Caco-2 (cell line): ENCODE measurements around the gene EPB41L4A. TPM values are rescaled to one million over a fixed set of nuclear protein-coding genes. Genes with fewer than 3 reads are reported as not detected.

Experiments used
- BruUV-seq: library from RNA; stranded (reverse); fragments of 400-500 nt; replicated peaks from 2 replicates; lab custom pipeline; 2021; lab: Mats Ljungman, UMichigan
- CTCF ChIA-PET: fragments of 300-600 bp; sonication (Branson Sonifier 250); formaldehyde crosslinking; loops from one replicate; lab custom pipeline; 2022; ENCODE audit warnings: antibody characterized with exemption; lab: Charles Lee
- POLR2A ChIA-PET: fragments of 300-600 bp; sonication (Branson Sonifier 250); formaldehyde crosslinking; loops from one replicate; lab custom pipeline; 2022; ENCODE audit warnings: antibody characterized with exemption; lab: Charles Lee
- DNase-seq, 2 experiments: peaks; one replicate each; pipeline versions ENCODE4 v3.0.0 to v3.0.0-alpha.2; 2020 to 2022
- H3K27me3 ChIP-seq: replicated peaks from 2 replicates; pipeline ENCODE4 v1.6.0; 2011; ENCODE audit warnings: low read length; ENCODE audit not compliant: control insufficient read depth, insufficient read depth
- H3K36me3 ChIP-seq: 2 replicates; pipeline ENCODE4 v1.5.1; 2011; ENCODE audit warnings: low read length; ENCODE audit not compliant: control insufficient read depth, insufficient read depth
- H3K4me1 ChIP-seq: fragments of 250-450 bp; sonication (Bioruptor Pico); 2 replicates; pipeline ENCODE4 v1.5.1; 2020; ENCODE audit warnings: mild to moderate bottlenecking
- H3K4me3 ChIP-seq: 2 replicates; pipeline ENCODE4 v1.5.1; 2011; ENCODE audit warnings: low read depth, mild to moderate bottlenecking, control low read depth, low read length
- H3K9me3 ChIP-seq: fragments of 250-450 bp; sonication (Bioruptor Pico); 2 replicates; pipeline ENCODE4 v1.5.1; 2020; ENCODE audit warnings: mild to moderate bottlenecking, moderate library complexity
- H3K27ac Mint-ChIP-seq: one replicate; pipeline ENCODE4 v1.8.0; 2022; ENCODE audit warnings: mixed read lengths; ENCODE audit not compliant: unreplicated experiment
- H3K27me3 Mint-ChIP-seq: one replicate; pipeline ENCODE4 v1.8.0; 2022; ENCODE audit warnings: mixed read lengths; ENCODE audit not compliant: insufficient read depth, unreplicated experiment
- H3K36me3 Mint-ChIP-seq: one replicate; pipeline ENCODE4 v1.8.0; 2022; ENCODE audit warnings: mild to moderate bottlenecking, mixed read lengths; ENCODE audit not compliant: insufficient read depth, unreplicated experiment
- H3K4me1 Mint-ChIP-seq: one replicate; pipeline ENCODE4 v1.8.0; 2022; ENCODE audit warnings: low read depth, mixed read lengths; ENCODE audit not compliant: unreplicated experiment
- H3K4me3 Mint-ChIP-seq: one replicate; pipeline ENCODE4 v1.8.0; 2022; ENCODE audit warnings: mild to moderate bottlenecking, moderate library complexity, mixed read lengths; ENCODE audit not compliant: unreplicated experiment
- H3K9me3 Mint-ChIP-seq: one replicate; pipeline ENCODE4 v1.8.0; 2022; ENCODE audit warnings: mixed read lengths; ENCODE audit not compliant: unreplicated experiment
- intact Hi-C: fragments of 100-400 bp; cut with micrococcal nuclease; formaldehyde crosslinking; loops from one replicate; pipeline ENCODE4 v1.10.0; 2022; ENCODE audit not compliant: unreplicated experiment
- total RNA-seq: library from RNA; stranded (reverse); gene quantifications from 2 replicates; pipeline ENCODE4 v1.2.3, GENCODE V29; 2022
- TF ChIP-seq, protein P1 (sequence below), 2 experiments: fragments of 200-600 bp in 1 of 2; IDR thresholded peaks; 1 replicate in 1 of 2; 2 replicates in 1 of 2; pipeline versions ENCODE4 v1.5.1 to v1.8.0; 2011 to 2022; ENCODE audit warnings: antibody characterized with exemption in 1 of 2, control low read depth in 1 of 2, inconsistent platforms in 1 of 2, low read depth in 1 of 2, low read length in 1 of 2, mild to moderate bottlenecking in 1 of 2, moderate library complexity in 1 of 2; ENCODE audit not compliant: insufficient read depth in 1 of 2, severe bottlenecking in 1 of 2, unreplicated experiment in 1 of 2

Gene EPB41L4A
- total RNA-seq, 1 experiment from 2014 or later, result 1.4 TPM

DNA sequence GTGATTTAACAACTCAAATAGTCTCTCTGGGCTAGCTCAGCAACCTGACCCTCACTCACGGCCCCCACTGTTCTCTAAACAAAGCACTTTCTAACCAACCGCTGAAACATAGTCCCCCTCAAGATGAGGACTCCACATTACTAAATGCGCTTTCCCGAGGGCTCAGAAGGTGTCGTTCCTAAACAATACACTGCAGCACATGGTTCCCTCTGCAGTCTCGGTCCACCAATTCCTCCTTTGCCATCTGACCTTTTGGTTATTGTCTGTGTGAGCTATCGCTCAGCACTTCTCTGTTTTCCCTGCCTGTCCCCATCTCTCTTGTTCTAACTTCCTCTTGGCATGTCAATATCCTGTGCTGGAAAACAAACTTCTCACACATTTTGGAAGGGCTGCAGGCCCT, 7.2 kb downstream of the EPB41L4A start:
- no peak for DNase-seq
- Histone ChIP-seq H3K36me3 (no peaks in the 10 kb centered on the region), H3K4me1 (peaks cover 14% of the 10 kb centered on the region), H3K27me3 (no peaks in the 10 kb centered on the region), H3K9me3 (no peaks in the 10 kb centered on the region), H3K4me3 (no peak overlapping the region)
- Mint-ChIP-seq H3K27ac (no peak overlapping the region), H3K36me3 (no peaks in the 10 kb centered on the region), H3K27me3 (peaks cover 19% of the 10 kb centered on the region), H3K4me3 (no peak overlapping the region), H3K4me1 (peaks cover 16% of the 10 kb centered on the region), H3K9me3 (no peaks in the 10 kb centered on the region)
- TF ChIP-seq, protein P1, sequence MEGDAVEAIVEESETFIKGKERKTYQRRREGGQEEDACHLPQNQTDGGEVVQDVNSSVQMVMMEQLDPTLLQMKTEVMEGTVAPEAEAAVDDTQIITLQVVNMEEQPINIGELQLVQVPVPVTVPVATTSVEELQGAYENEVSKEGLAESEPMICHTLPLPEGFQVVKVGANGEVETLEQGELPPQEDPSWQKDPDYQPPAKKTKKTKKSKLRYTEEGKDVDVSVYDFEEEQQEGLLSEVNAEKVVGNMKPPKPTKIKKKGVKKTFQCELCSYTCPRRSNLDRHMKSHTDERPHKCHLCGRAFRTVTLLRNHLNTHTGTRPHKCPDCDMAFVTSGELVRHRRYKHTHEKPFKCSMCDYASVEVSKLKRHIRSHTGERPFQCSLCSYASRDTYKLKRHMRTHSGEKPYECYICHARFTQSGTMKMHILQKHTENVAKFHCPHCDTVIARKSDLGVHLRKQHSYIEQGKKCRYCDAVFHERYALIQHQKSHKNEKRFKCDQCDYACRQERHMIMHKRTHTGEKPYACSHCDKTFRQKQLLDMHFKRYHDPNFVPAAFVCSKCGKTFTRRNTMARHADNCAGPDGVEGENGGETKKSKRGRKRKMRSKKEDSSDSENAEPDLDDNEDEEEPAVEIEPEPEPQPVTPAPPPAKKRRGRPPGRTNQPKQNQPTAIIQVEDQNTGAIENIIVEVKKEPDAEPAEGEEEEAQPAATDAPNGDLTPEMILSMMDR (IDR thresholded peaks at IDR 0.05; ENCODE audit: insufficient read depth in 1 of 2, low read depth in 1 of 2, low read length in 1 of 2, severe bottlenecking in 1 of 2, unreplicated experiment in 1 of 2), result no peak
- ChIA-PET CTCF (no interaction called here), POLR2A (no interaction called here)
- intact Hi-C loops, result no loop called here
- BruUV-seq, result no TSS peak

DNA sequence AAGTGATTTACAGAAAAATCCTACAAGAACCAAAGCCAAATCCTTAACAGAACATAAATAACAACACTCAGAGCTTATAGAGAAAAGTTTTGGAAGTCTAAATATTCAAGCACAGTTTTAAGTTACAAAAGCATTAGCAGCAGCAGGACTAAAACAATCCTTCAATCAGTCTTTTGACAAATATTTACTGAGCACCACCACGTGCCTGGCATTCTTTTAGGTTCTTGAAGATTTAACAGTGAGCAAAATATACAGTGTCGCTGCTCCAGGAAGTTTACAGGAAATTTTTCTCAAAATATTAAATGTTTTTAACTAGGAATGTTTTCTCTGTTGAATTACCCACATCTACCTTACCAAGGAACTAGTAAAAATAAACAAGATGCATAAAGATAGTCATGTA, 11.4 kb downstream of the EPB41L4A start:
- BruUV-seq, result no TSS peak
- Histone ChIP-seq H3K4me3 (no peak overlapping the region), H3K36me3 (no peaks in the 10 kb centered on the region), H3K4me1 (peaks cover 11% of the 10 kb centered on the region), H3K9me3 (no peaks in the 10 kb centered on the region), H3K27me3 (no peaks in the 10 kb centered on the region; the same call in 1 of the 2 replicates)
- H3K9me3 Mint-ChIP-seq, result no peaks in the 10 kb centered on the region
- ChIA-PET CTCF (no interaction called here), POLR2A (no interaction called here)
- H3K4me3 Mint-ChIP-seq, result no peak overlapping the region
- TF ChIP-seq, protein P1 (IDR thresholded peaks at IDR 0.05; ENCODE audit: insufficient read depth in 1 of 2, low read depth in 1 of 2, low read length in 1 of 2, severe bottlenecking in 1 of 2, unreplicated experiment in 1 of 2), result no peak
- intact Hi-C loops, result no loop called here
- peaks cover 7% of the 10 kb centered on the region for H3K27me3 Mint-ChIP-seq
- H3K4me1 Mint-ChIP-seq, result peaks cover 4% of the 10 kb centered on the region
- H3K36me3 Mint-ChIP-seq, result no peaks in the 10 kb centered on the region
- no peak for DNase-seq
- no peak overlapping the region for H3K27ac Mint-ChIP-seq

GRCh38 chr5:112407240-112407639, 11.8 kb downstream of the EPB41L4A start:
- no peak overlapping the region for H3K27ac Mint-ChIP-seq
- no peaks in the 10 kb centered on the region for H3K9me3 Mint-ChIP-seq
- H3K36me3 ChIP-seq, result no peaks in the 10 kb centered on the region
- CTCF ChIA-PET, result interaction anchor here (0.6 kb wide), 1 partner anchor 82 kb away, joined by 5 read pairs; no protein-coding TSS in a partner anchor
- H3K4me1 Mint-ChIP-seq, result peaks cover 4% of the 10 kb centered on the region
- no peak overlapping the region for H3K4me3 ChIP-seq
- no peak for DNase-seq
- no peaks in the 10 kb centered on the region for H3K9me3 ChIP-seq
- H3K27me3 ChIP-seq, result no peaks in the 10 kb centered on the region; the same call in 1 of the 2 replicates
- no peaks in the 10 kb centered on the region for H3K36me3 Mint-ChIP-seq
- TF ChIP-seq, protein P1 (IDR thresholded peaks at IDR 0.05; ENCODE audit: insufficient read depth in 1 of 2, low read depth in 1 of 2, low read length in 1 of 2, severe bottlenecking in 1 of 2, unreplicated experiment in 1 of 2), result no peak
- H3K4me1 ChIP-seq, result peaks cover 11% of the 10 kb centered on the region
- no peak overlapping the region for H3K4me3 Mint-ChIP-seq
- POLR2A ChIA-PET, result no interaction called here
- intact Hi-C loops, result no loop called here
- BruUV-seq, result no TSS peak
- H3K27me3 Mint-ChIP-seq, result peaks cover 10% of the 10 kb centered on the region
